Small intestine (tissue), 7 donors: ENCODE results near the gene FOXE3. TPM values are rescaled to one million over a fixed set of nuclear protein-coding genes. Genes with fewer than 3 reads are reported as not detected.

Experiments
- DNase-seq, 2 donors: peaks; one replicate each; pipeline versions ENCODE4 v3.0.0 to v3.0.0-alpha.2; 2013
- FAIRE-seq: peaks from 2 replicates; lab custom pipeline; 2012; peaks lifted over from hg19 to GRCh38; lab: Jason Lieb, UNC
- H3K27ac ChIP-seq, 3 donors: one replicate each; pipeline ENCODE4 v1.5.1; 2013; ENCODE audit warnings: low read length in 2 of 3, mild to moderate bottlenecking in 2 of 3, control low read depth in 1 of 3, inconsistent platforms in 1 of 3, low read depth in 1 of 3, moderate library complexity in 1 of 3
- H3K27me3 ChIP-seq, 3 donors: one replicate each; pipeline ENCODE4 v1.6.1; 2013; ENCODE audit warnings: low read length in 3 of 3, inconsistent platforms in 1 of 3; ENCODE audit not compliant: control insufficient read depth in 3 of 3, insufficient read depth in 3 of 3
- H3K36me3 ChIP-seq, 3 donors: one replicate each; pipeline ENCODE4 v1.6.1; 2013; ENCODE audit warnings: low read length in 3 of 3, inconsistent platforms in 1 of 3, low read depth in 1 of 3, mild to moderate bottlenecking in 1 of 3, moderate library complexity in 1 of 3; ENCODE audit not compliant: control insufficient read depth in 3 of 3, insufficient read depth in 2 of 3
- H3K4me1 ChIP-seq, 3 donors: one replicate each; pipeline ENCODE4 v1.6.1; 2013; ENCODE audit warnings: low read length in 2 of 3, inconsistent platforms in 1 of 3, low read depth in 1 of 3, mild to moderate bottlenecking in 1 of 3, moderate library complexity in 1 of 3; ENCODE audit not compliant: control insufficient read depth in 3 of 3, insufficient read depth in 2 of 3
- H3K4me3 ChIP-seq, 3 donors: one replicate each; pipeline ENCODE4 v1.5.1; 2013; ENCODE audit warnings: low read length in 3 of 3, control low read depth in 1 of 3, inconsistent platforms in 1 of 3, low read depth in 1 of 3, mild to moderate bottlenecking in 1 of 3, moderate library complexity in 1 of 3
- H3K9me3 ChIP-seq, 2 donors: one replicate each; pipeline ENCODE4 v1.6.1; 2013; ENCODE audit warnings: low read depth in 1 of 2, low read length in 1 of 2; ENCODE audit not compliant: control insufficient read depth in 2 of 2, insufficient read depth in 1 of 2
- WGBS, 3 donors: extraction: QIAGEN DNeasy Blood & Tissue Kit; methylation state at CpG; one replicate each; pipeline ENCODE4 v1.1.7; 2013; 5-methylcytosine and 5-hydroxymethylcytosine counted together
- polyA plus RNA-seq, 4 donors: library from polyadenylated mRNA; stranded (reverse) in 3 of 4; unstranded in 1 of 4; fragments of 200-250 nt in 3 of 4; fragments of 120-200 nt in 1 of 4; gene quantifications; one replicate each; pipeline versions ENCODE4 v1.2.1 to v1.2.3, GENCODE V29; 2013
- donor health status: healthy with polysubstance abuse.
- donor health status: control.
- donor health status: control.
- donor health status: Bipolar disorder and iron deficiency.
- donor health status: healthy.

Gene FOXE3
- polyA plus RNA-seq, 4 donors: not detected

- Histone ChIP-seq H3K4me1 (no peaks in the 10 kb centered on the region), H3K4me3 (no peak overlapping the region), H3K9me3 (no peaks in the 10 kb centered on the region), H3K27me3 (peaks cover 11 to 51% (median 15%) of the 10 kb centered on the region in 3 donors), H3K27ac (no peak overlapping the region), H3K36me3 (no peaks in the 10 kb centered on the region)
- FAIRE-seq (no peak), DNase-seq (no peak)
- WGBS, 3 donors: 93 to 97% (median 94%) methylated on average over 6 of the region's 6 CpGs
Observed at GRCh38 chr1:47418681-47419325, 2.7 kb downstream of the FOXE3 start.

- DNase-seq: no peak
- Histone ChIP-seq H3K4me1 (no peaks in the 10 kb centered on the region), H3K4me3 (no peak overlapping the region), H3K27me3 (peaks cover 11 to 34% (median 12%) of the 10 kb centered on the region in 3 donors), H3K9me3 (no peaks in the 10 kb centered on the region), H3K27ac (no peak overlapping the region), H3K36me3 (peaks cover 0 to 2% (median 0%) of the 10 kb centered on the region in 3 donors)
- WGBS, 3 donors: 52 to 78% (median 65%) methylated on average over 4 of the region's 4 CpGs
- FAIRE-seq: no peak
Observed at GRCh38 chr1:47420547-47420946, 4.5 kb downstream of the FOXE3 start.

GRCh38 chr1:47423872-47424271 is 7.8 kb downstream of the FOXE3 start:
- Histone ChIP-seq H3K9me3 (no peaks in the 10 kb centered on the region), H3K4me1 (no peaks in the 10 kb centered on the region), H3K27me3 (peaks cover 0 to 9% (median 2%) of the 10 kb centered on the region in 3 donors), H3K4me3 (no peak overlapping the region), H3K36me3 (peaks cover 0 to 2% (median 0%) of the 10 kb centered on the region in 3 donors), H3K27ac (no peak overlapping the region)
- WGBS, 3 donors: 12 to 35% (median 31%) methylated on average over 2 of the region's 2 CpGs
- FAIRE-seq (no peak), DNase-seq (no peak)

DNA sequence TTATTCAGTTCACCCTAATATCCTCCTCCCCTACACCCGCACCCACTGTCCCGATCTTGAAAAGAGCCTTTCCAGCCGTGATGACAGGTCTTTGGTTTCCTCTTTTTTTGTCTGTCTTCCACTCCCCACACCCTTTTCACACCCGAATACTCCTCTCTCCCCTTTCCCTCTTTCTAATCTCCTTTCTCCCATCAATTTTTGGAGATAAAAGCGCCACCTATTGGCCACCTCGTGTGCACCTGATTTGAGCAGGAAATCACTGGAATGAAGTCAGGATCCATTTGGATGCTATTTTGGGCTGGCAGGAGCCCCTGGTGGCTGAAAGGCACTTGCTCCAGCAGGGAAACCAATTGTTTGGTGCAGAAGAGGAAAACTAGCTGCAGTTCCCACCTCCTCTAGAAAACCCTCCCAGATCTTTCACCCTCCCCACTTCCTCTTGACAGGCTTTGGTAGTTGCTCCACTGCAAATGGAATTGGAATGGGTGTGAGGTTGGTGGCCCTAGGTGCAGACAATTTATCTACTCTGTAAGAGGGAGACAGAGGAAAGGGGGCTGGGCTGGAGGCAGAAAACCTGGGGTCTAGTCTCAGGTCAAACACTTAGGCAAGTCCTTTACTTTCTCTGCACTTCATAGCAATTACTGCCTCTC is 8.4 kb downstream of the FOXE3 start:
- Histone ChIP-seq H3K4me1 (no peaks in the 10 kb centered on the region), H3K4me3 (no peak overlapping the region), H3K27ac (no peak overlapping the region), H3K27me3 (peaks cover 0 to 4% (median 2%) of the 10 kb centered on the region in 3 donors), H3K36me3 (peaks cover 0 to 2% (median 0%) of the 10 kb centered on the region in 3 donors), H3K9me3 (no peaks in the 10 kb centered on the region)
- DNase-seq: peak; percentile 39 to 40
- FAIRE-seq: no peak
- 9 to 15% (median 9%) methylated on average over 6 of the region's 6 CpGs for WGBS, 3 donors

DNA sequence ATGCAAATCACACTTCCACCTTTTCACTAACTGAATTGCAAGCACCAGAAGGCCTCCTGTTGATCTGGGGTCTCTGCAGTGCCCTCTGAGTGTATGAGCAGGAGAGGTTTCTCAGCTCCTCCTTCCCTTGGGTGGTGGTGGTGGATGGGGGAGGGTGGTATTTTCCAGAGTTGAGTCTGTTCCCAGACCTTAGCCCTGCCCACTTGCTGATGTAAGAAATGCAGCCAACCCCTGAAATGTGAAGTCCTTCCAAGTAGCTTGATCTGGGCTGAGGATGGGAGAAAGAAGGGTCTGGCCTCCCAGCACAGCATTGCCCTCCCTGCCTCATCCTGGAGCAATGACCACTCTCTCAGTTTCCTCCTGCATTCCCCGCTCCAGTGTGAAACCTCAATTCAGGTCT is 15.4 kb downstream of the FOXE3 start:
- FAIRE-seq: no peak
- Histone ChIP-seq H3K36me3 (peaks cover 0 to 31% (median 0%) of the 10 kb centered on the region in 3 donors), H3K4me1 (peaks cover 0 to 33% (median 4%) of the 10 kb centered on the region in 3 donors), H3K27ac (no peak overlapping the region), H3K4me3 (no peak overlapping the region), H3K27me3 (peaks cover 0 to 50% (median 14%) of the 10 kb centered on the region in 3 donors), H3K9me3 (no peaks in the 10 kb centered on the region)
- DNase-seq: no peak
- 94 to 100% (median 100%) methylated on average over 1 of the region's 1 CpG for WGBS, 3 donors

DNA sequence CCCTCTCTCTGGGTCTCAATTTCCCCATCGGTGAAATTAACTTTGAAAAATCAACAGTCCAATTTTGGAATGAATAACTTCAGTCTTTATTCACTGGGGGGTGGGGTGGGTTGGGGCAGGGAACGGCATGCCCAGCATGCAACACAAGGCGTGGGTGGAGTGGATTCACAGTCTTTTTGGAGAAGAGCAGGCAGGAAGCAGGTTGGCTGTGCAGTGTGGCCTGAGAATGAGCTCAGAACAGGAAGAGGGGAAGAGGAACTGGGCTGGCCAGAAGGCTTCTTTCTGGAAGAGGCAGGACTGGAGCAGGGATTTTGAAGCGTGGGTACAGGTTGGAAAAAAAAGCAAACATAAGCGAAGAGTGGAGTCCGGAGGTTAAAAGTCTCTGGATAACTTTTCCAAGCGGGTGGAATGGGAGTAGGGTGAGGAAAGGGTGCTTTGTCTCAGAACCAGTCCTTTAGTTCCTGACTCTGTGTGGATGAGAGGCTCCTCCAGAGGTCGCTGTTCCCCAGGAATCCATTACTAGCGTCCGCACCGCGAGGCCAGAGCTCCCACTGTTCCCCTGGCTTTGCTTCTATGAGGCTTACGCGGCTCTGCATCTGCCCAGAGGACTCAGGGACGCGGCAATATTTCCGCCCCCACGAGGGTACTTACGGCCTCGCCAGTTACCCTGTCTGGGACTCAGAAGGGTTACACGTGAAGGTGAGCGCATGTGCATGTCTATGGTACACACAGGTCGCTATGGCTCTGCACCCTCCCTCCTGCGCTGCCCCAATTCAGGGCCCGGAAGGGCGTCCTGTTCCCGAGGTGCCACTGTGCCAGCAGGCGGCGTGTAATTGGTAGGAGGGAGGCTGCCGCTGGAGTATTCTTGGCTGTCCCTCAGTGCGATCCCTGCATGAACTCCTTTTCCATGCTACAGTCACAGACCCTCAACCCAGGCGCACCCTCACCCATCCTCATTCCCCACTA is 16.3 kb downstream of the FOXE3 start:
- H3K27me3 ChIP-seq: peaks cover 0 to 53% (median 14%) of the 10 kb centered on the region in 3 donors
- 26 to 65% (median 53%) methylated on average over 32 of the region's 32 CpGs for WGBS, 3 donors
- peaks cover 0 to 31% (median 0%) of the 10 kb centered on the region in 3 donors for H3K36me3 ChIP-seq
- no peaks in the 10 kb centered on the region for H3K9me3 ChIP-seq
- peak overlapping the region in 1 of 3 donors; percentile 4 for H3K4me3 ChIP-seq
- FAIRE-seq: no peak
- peak; percentile 56 to 89 for DNase-seq
- no peak overlapping the region for H3K27ac ChIP-seq
- H3K4me1 ChIP-seq: peaks cover 0 to 33% (median 4%) of the 10 kb centered on the region in 3 donors

DNA sequence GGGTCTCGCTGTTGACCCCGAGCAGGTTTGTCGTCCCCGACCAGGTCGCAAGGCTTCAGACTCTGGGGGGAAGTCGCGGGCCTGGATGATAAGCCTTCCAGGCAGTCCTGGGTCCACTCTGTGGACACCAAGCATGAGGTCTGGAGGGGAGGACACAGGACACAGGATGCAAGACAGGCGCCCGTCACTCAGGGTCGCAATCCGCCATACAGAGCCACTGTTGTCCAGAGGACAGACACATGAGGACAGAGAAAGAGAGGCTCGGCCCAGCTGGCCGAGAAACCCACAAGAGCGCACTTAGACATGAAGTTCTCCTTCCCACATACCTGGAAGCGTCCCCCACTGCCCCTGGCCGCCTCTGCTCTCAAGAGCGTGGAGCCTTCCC is 16.9 kb downstream of the FOXE3 start:
- Histone ChIP-seq H3K9me3 (no peaks in the 10 kb centered on the region), H3K4me3 (peak overlapping the region in 1 of 3 donors; percentile 4), H3K27me3 (peaks cover 0 to 53% (median 13%) of the 10 kb centered on the region in 3 donors), H3K36me3 (peaks cover 0 to 31% (median 0%) of the 10 kb centered on the region in 3 donors), H3K27ac (no peak overlapping the region), H3K4me1 (peaks cover 0 to 33% (median 4%) of the 10 kb centered on the region in 3 donors)
- no peak for DNase-seq
- FAIRE-seq: no peak
- WGBS, 3 donors: 49 to 87% (median 75%) methylated on average over 17 of the region's 17 CpGs
